Mucosa of rectum (tissue), 2 donors: Measurements from ENCODE around the gene MYCL.
"Not testable (repeated sequence)": the region's sequence is repeated elsewhere in the genome, so short reads cannot be mapped to it uniquely, and the experiment has no call there.

Source experiments
- H3K27ac ChIP-seq, 2 donors: one replicate each; pipeline ENCODE4 v1.7.0; 2013; ENCODE audit warnings: inconsistent platforms in 2 of 2, low read depth in 2 of 2, low read length in 2 of 2
- H3K27me3 ChIP-seq, 2 donors: one replicate each; pipeline ENCODE4 v1.7.0; 2013; ENCODE audit warnings: low read length in 2 of 2; ENCODE audit not compliant: control insufficient read depth in 2 of 2, insufficient read depth in 2 of 2
- H3K36me3 ChIP-seq, 2 donors: one replicate each; pipeline ENCODE4 v1.7.0; 2013; ENCODE audit warnings: low read length in 2 of 2; ENCODE audit not compliant: control insufficient read depth in 2 of 2, insufficient read depth in 2 of 2
- H3K4me1 ChIP-seq, 2 donors: one replicate each; pipeline ENCODE4 v1.7.0; 2013; ENCODE audit warnings: low read length in 2 of 2, mild to moderate bottlenecking in 1 of 2; ENCODE audit not compliant: control insufficient read depth in 2 of 2, insufficient read depth in 2 of 2
- H3K4me3 ChIP-seq, 2 donors: one replicate each; pipeline ENCODE4 v1.7.0; 2013; ENCODE audit warnings: low read length in 2 of 2
- H3K9ac ChIP-seq, 2 donors: one replicate each; pipeline ENCODE4 v1.7.0; 2013; ENCODE audit warnings: low read length in 2 of 2, low read depth in 1 of 2, mild to moderate bottlenecking in 1 of 2
- H3K9me3 ChIP-seq, 2 donors: one replicate each; pipeline ENCODE4 v1.7.0; 2013; ENCODE audit warnings: low read length in 2 of 2; ENCODE audit not compliant: control insufficient read depth in 2 of 2
- donor health status: healthy.
- donor health status: Normal muscosa, but diverticular disease.

The MYCL gene

GRCh38 chr1:39869538-39870112 is 32.1 kb downstream of the MYCL start:
- H3K4me1 ChIP-seq, H3K9ac ChIP-seq, H3K27me3 ChIP-seq, H3K9me3 ChIP-seq, H3K4me3 ChIP-seq, H3K27ac ChIP-seq, H3K36me3 ChIP-seq: not testable (repeated sequence)

- Histone ChIP-seq H3K9ac (no peak overlapping the region), H3K4me3 (no peak overlapping the region), H3K4me1 (no peaks in the 10 kb centered on the region), H3K9me3 (no peaks in the 10 kb centered on the region), H3K27me3 (no peaks in the 10 kb centered on the region), H3K27ac (no peak overlapping the region), H3K36me3 (peaks cover 0 to 3% of the 10 kb centered on the region in 2 donors)
Measured at GRCh38 chr1:39866767-39867166, 35.0 kb downstream of the MYCL start.

GRCh38 chr1:39865762-39866161 is 36.0 kb downstream of the MYCL start:
- H3K36me3 ChIP-seq: peaks cover 0 to 3% of the 10 kb centered on the region in 2 donors
- no peak overlapping the region for H3K9ac ChIP-seq
- H3K9me3 ChIP-seq: no peaks in the 10 kb centered on the region
- no peaks in the 10 kb centered on the region for H3K27me3 ChIP-seq
- no peak overlapping the region for H3K4me3 ChIP-seq
- no peak overlapping the region for H3K27ac ChIP-seq
- H3K4me1 ChIP-seq: no peaks in the 10 kb centered on the region

GRCh38 chr1:39863177-39863576 is 38.5 kb downstream of the MYCL start:
- Histone ChIP-seq H3K27me3 (no peaks in the 10 kb centered on the region), H3K36me3 (peaks cover 0 to 3% of the 10 kb centered on the region in 2 donors), H3K9me3 (no peaks in the 10 kb centered on the region), H3K9ac (no peak overlapping the region), H3K4me1 (no peaks in the 10 kb centered on the region), H3K4me3 (no peak overlapping the region), H3K27ac (no peak overlapping the region)

- no peaks in the 10 kb centered on the region for H3K9me3 ChIP-seq
- H3K9ac ChIP-seq: no peak overlapping the region
- H3K27me3 ChIP-seq: no peaks in the 10 kb centered on the region
- peaks cover 0 to 5% of the 10 kb centered on the region in 2 donors for H3K36me3 ChIP-seq
- H3K4me1 ChIP-seq: no peaks in the 10 kb centered on the region
- no peak overlapping the region for H3K27ac ChIP-seq
- H3K4me3 ChIP-seq: no peak overlapping the region
Measured at GRCh38 chr1:39861003-39861402, 40.7 kb downstream of the MYCL start.

- Histone ChIP-seq H3K4me3 (no peak overlapping the region), H3K9ac (no peak overlapping the region), H3K4me1 (no peaks in the 10 kb centered on the region), H3K9me3 (no peaks in the 10 kb centered on the region), H3K27ac (peak overlapping the region; percentile 27 to 32), H3K27me3 (no peaks in the 10 kb centered on the region), H3K36me3 (peaks cover 0 to 3% of the 10 kb centered on the region in 2 donors)
Measured at GRCh38 chr1:39859859-39860812, 41.6 kb downstream of the MYCL start.

- Histone ChIP-seq H3K27ac (no peak overlapping the region), H3K9me3 (no peaks in the 10 kb centered on the region)
Measured at GRCh38 chr1:39858315-39858714, 43.4 kb downstream of the MYCL start.

GRCh38 chr1:39857126-39857878 is 44.4 kb downstream of the MYCL start:
- Histone ChIP-seq H3K4me3 (no peak overlapping the region), H3K9ac (no peak overlapping the region), H3K36me3 (peaks cover 7 to 8% of the 10 kb centered on the region in 2 donors), H3K9me3 (no peaks in the 10 kb centered on the region), H3K27ac (no peak overlapping the region), H3K4me1 (peaks cover 0 to 3% of the 10 kb centered on the region in 2 donors), H3K27me3 (no peaks in the 10 kb centered on the region)

More at GRCh38 chr1:39858315-39858714, 43.4 kb downstream of the MYCL start:
- Histone ChIP-seq H3K27me3 (no peaks in the 10 kb centered on the region), H3K4me1 (no peaks in the 10 kb centered on the region), H3K9ac (no peak overlapping the region), H3K4me3 (no peak overlapping the region), H3K36me3 (peaks cover 7 to 8% of the 10 kb centered on the region in 2 donors)

GRCh38 chr1:39854738-39855137 is 47.0 kb downstream of the MYCL start:
- Histone ChIP-seq H3K27me3 (no peaks in the 10 kb centered on the region), H3K4me1 (peaks cover 0 to 8% of the 10 kb centered on the region in 2 donors), H3K36me3 (peaks cover 8 to 10% of the 10 kb centered on the region in 2 donors), H3K27ac (no peak overlapping the region), H3K4me3 (no peak overlapping the region), H3K9me3 (no peaks in the 10 kb centered on the region), H3K9ac (no peak overlapping the region)

GRCh38 chr1:39854314-39854713 is 47.4 kb downstream of the MYCL start:
- H3K27ac ChIP-seq: no peak overlapping the region
- no peaks in the 10 kb centered on the region for H3K9me3 ChIP-seq
- H3K27me3 ChIP-seq: no peaks in the 10 kb centered on the region
- H3K4me3 ChIP-seq: no peak overlapping the region
- peaks cover 0 to 8% of the 10 kb centered on the region in 2 donors for H3K4me1 ChIP-seq
- H3K9ac ChIP-seq: no peak overlapping the region
- H3K36me3 ChIP-seq: peaks cover 8 to 10% of the 10 kb centered on the region in 2 donors
